Measurements from ENCODE around the gene DBN1. TPM values are rescaled to one million over a fixed set of nuclear protein-coding genes. Genes with fewer than 3 reads are reported as not detected.

The DBN1 gene
- total and polyA plus RNA-seq, 9 of the 15 experiments (the other 6 are each of a cell fraction or from before 2014, with no cell fraction given), result 0.25 to 87.2 (median 27.9) TPM

DNA sequence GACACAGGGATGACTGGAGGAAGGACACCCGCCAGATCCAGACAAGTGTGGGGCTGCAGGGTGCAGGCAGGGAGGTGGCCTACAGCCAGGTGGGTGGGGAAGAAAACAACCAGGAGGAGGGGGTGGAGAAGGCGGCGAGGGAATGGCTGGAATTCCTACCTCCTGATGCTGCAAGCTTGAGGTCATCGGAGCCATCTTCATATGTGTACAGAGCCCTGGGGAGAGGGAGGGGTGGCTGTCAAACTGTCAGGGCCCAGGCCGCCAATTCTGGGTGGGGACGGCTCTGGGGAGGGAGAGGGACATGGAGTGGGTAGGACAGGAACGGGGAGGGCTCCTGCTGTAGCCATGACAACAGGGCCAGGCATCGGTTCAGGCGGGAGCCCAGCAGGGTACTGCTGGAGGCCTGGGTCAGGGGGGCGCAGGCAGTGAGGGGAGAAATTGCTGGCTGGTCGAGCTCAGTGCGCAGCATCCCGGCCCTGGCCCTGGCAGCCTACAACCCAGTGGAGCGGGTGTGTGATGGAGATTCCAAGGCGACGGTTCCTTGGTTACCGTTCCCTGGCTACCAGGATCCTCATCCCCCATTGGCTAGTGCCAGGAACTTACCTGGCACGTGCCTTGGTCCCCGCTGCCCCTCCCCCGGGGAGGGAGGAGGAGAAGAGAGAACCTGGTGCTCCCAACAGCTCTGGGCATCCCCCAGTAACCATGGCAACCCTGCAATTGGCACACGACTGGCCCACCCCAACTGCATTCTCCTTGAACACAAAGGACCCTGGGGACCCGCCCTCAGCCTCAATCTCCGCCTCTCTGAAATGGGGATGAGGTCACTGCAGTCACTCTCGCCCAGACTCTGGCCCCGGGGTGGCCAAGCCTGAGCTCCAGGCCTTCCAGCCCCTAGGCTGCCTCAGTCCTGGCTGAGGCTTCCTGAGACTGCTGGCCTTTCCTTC lies 4.5 kb downstream of the DBN1 start (continued):
- TF ChIP-seq, protein P1, sequence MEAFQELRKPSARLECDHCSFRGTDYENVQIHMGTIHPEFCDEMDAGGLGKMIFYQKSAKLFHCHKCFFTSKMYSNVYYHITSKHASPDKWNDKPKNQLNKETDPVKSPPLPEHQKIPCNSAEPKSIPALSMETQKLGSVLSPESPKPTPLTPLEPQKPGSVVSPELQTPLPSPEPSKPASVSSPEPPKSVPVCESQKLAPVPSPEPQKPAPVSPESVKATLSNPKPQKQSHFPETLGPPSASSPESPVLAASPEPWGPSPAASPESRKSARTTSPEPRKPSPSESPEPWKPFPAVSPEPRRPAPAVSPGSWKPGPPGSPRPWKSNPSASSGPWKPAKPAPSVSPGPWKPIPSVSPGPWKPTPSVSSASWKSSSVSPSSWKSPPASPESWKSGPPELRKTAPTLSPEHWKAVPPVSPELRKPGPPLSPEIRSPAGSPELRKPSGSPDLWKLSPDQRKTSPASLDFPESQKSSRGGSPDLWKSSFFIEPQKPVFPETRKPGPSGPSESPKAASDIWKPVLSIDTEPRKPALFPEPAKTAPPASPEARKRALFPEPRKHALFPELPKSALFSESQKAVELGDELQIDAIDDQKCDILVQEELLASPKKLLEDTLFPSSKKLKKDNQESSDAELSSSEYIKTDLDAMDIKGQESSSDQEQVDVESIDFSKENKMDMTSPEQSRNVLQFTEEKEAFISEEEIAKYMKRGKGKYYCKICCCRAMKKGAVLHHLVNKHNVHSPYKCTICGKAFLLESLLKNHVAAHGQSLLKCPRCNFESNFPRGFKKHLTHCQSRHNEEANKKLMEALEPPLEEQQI (IDR thresholded peaks at IDR 0.05), result no peak
- TF ChIP-seq POLR2G (IDR thresholded peaks at IDR 0.05; ENCODE audit: low read depth, low read length) (peak; percentile 50), CSDE1 (IDR thresholded peaks at IDR 0.05) (peak in 1 of 2 experiments; percentile 68; a peak in 1 of 4 replicates), BHLHE40 (IDR thresholded peaks at IDR 0.05; ENCODE audit: low read length) (peak; percentile 30; the same call in 1 of the 2 replicates), RFX1 (IDR thresholded peaks at IDR 0.05) (peak; percentile 92), GABPB1 (CRISPR knock-in tag; IDR thresholded peaks at IDR 0.05) (0 out of 2 replicates have a peak, but pooled peaks have one; percentile 25)
- TF ChIP-seq, protein P2, sequence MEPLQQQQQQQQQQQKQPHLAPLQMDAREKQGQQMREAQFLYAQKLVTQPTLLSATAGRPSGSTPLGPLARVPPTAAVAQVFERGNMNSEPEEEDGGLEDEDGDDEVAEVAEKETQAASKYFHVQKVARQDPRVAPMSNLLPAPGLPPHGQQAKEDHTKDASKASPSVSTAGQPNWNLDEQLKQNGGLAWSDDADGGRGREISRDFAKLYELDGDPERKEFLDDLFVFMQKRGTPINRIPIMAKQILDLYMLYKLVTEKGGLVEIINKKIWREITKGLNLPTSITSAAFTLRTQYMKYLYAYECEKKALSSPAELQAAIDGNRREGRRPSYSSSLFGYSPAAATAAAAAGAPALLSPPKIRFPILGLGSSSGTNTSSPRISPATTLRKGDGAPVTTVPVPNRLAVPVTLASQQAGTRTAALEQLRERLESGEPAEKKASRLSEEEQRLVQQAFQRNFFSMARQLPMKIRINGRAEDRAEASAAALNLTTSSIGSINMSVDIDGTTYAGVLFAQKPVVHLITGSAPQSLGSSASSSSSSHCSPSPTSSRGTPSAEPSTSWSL (CRISPR knock-in tag; IDR thresholded peaks at IDR 0.05; ENCODE audit: borderline replicate concordance), result no peak
- TF ChIP-seq, protein P3, sequence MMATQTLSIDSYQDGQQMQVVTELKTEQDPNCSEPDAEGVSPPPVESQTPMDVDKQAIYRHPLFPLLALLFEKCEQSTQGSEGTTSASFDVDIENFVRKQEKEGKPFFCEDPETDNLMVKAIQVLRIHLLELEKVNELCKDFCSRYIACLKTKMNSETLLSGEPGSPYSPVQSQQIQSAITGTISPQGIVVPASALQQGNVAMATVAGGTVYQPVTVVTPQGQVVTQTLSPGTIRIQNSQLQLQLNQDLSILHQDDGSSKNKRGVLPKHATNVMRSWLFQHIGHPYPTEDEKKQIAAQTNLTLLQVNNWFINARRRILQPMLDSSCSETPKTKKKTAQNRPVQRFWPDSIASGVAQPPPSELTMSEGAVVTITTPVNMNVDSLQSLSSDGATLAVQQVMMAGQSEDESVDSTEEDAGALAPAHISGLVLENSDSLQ (IDR thresholded peaks at IDR 0.05), result no peak
- TF ChIP-seq, protein P4, sequence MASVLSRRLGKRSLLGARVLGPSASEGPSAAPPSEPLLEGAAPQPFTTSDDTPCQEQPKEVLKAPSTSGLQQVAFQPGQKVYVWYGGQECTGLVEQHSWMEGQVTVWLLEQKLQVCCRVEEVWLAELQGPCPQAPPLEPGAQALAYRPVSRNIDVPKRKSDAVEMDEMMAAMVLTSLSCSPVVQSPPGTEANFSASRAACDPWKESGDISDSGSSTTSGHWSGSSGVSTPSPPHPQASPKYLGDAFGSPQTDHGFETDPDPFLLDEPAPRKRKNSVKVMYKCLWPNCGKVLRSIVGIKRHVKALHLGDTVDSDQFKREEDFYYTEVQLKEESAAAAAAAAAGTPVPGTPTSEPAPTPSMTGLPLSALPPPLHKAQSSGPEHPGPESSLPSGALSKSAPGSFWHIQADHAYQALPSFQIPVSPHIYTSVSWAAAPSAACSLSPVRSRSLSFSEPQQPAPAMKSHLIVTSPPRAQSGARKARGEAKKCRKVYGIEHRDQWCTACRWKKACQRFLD (CRISPR knock-in tag; IDR thresholded peaks at IDR 0.05), result no peak

Measured in K562 (cell line).